Transverse colon (tissue), 4 donors: ENCODE measurements around the gene ZNF260. TPM values are rescaled to one million over a fixed set of nuclear protein-coding genes. Genes with fewer than 3 reads are reported as not detected.

Experiments
- DNase-seq: peaks from one replicate; pipeline ENCODE4 v3.0.0-alpha.2; 2019
- H3K27ac ChIP-seq, 4 donors: fragments of 200-600 bp; sonication (generic); 2 replicates each; pipeline ENCODE4 v1.5.1; 2016 to 2018; ENCODE audit warnings: inconsistent platforms in 4 of 4
- H3K27me3 ChIP-seq: fragments of 200-600 bp; sonication (generic); 2 replicates; pipeline ENCODE4 v1.5.1; 2017; ENCODE audit warnings: inconsistent platforms
- H3K36me3 ChIP-seq, 4 donors: fragments of 200-600 bp; sonication (generic); 2 replicates each; pipeline ENCODE4 v1.5.1; 2017 to 2019; ENCODE audit warnings: inconsistent platforms in 4 of 4
- H3K4me1 ChIP-seq, 4 donors: fragments of 200-600 bp; sonication (generic); 2 replicates each; pipeline ENCODE4 v1.5.1; 2017 to 2020; ENCODE audit warnings: inconsistent platforms in 4 of 4
- H3K4me3 ChIP-seq, 4 donors: fragments of 200-600 bp; sonication (generic); 1 replicate in 1 of 4; 2 replicates in 3 of 4; pipeline versions ENCODE4 v1.5.1 to v1.6.1; 2017 to 2019; ENCODE audit warnings: inconsistent platforms in 4 of 4
- H3K9me3 ChIP-seq, 2 donors: fragments of 200-600 bp; sonication (generic); 2 replicates each; pipeline ENCODE4 v1.5.1; 2017 to 2019; ENCODE audit warnings: inconsistent platforms in 2 of 2
- CTCF ChIP-seq, 5 experiments: fragments of 200-600 bp in 3 of 5; fragments of 450-650 bp in 2 of 5; sonication (generic) in 3 of 5; IDR thresholded peaks; 1 replicate in 2 of 5; 2 replicates in 3 of 5; pipeline ENCODE4 v1.5.1; 2016 to 2017; ENCODE audit warnings: antibody characterized with exemption in 5 of 5, inconsistent platforms in 3 of 5, mild to moderate bottlenecking in 2 of 5, moderate library complexity in 1 of 5
- EP300 ChIP-seq: sonication (generic); formaldehyde crosslinking; IDR thresholded peaks from one replicate; pipeline ENCODE4 v1.6.1; 2017; ENCODE audit warnings: antibody characterized with exemption, low read depth
- POLR2A ChIP-seq: fragments of 450-650 bp; IDR thresholded peaks from one replicate; pipeline ENCODE4 v1.6.1; 2016; ENCODE audit warnings: antibody characterized with exemption, mild to moderate bottlenecking, moderate library complexity
- POLR2AphosphoS5 ChIP-seq, 3 donors: sonication (generic); formaldehyde crosslinking; IDR thresholded peaks; one replicate each; pipeline ENCODE4 v1.6.1; 2016; ENCODE audit warnings: antibody characterized with exemption in 3 of 3
- WGBS, 2 donors: methylation state at CpG; one replicate each; pipeline ENCODE4 v1.1.5; 2018; ENCODE audit warnings: low coverage in 1 of 2; 5-methylcytosine and 5-hydroxymethylcytosine counted together
- in situ Hi-C, 4 donors: fragments of 200-750 bp; cut with MboI; loops; one replicate each; pipeline versions ENCODE4 v1.15.0 to v1.15.1; 2017; ENCODE audit warnings: low sequenced_read_pairs in 3 of 4, low pct_ligation_motif_present in 1 of 4, low pct_unique_long_range_greater_than_20kb in 1 of 4
- intact Hi-C: fragments of 100-400 bp; cut with DNase I; formaldehyde crosslinking; loops from one replicate; pipeline ENCODE4 v1.15.1; 2023; ENCODE audit warnings: low total_unique reads
- total RNA-seq, 4 donors: library from RNA; depleted of rRNA; stranded (reverse); fragments of >200 nt; gene quantifications; one replicate each; pipeline ENCODE4 v1.1.0, GENCODE V29; 2016

Gene ZNF260
- total RNA-seq, 4 donors from 2014 or later, result 2.6 to 11.1 (median 7.4) TPM

- peaks cover 0 to 51% (median 15%) of the 10 kb centered on the region in 4 donors for H3K36me3 ChIP-seq
- DNase-seq, result no peak
- H3K9me3 ChIP-seq, result peaks cover 39 to 47% of the 10 kb centered on the region in 2 donors
- 85 to 96% methylated on average over 5 of the region's 5 CpGs for WGBS, 2 donors
- H3K4me3 ChIP-seq, result no peak overlapping the region
- TF ChIP-seq EP300, result no peak
- TF ChIP-seq POLR2A, result no peak
- no peak for TF ChIP-seq POLR2AphosphoS5 (IDR thresholded peaks at IDR 0.05)
- no peak for TF ChIP-seq CTCF (IDR thresholded peaks at IDR 0.05)
- peaks cover 7 to 19% (median 11%) of the 10 kb centered on the region in 4 donors for H3K4me1 ChIP-seq
- intact Hi-C loops (no loop called here), in situ Hi-C loops (no loop called here)
- no peaks in the 10 kb centered on the region for H3K27me3 ChIP-seq
- H3K27ac ChIP-seq, result no peak overlapping the region
Observed at GRCh38 chr19:36526581-36526980, 1.5 kb downstream of the ZNF260 start.

- Histone ChIP-seq H3K9me3 (peaks cover 48 to 63% of the 10 kb centered on the region in 2 donors), H3K36me3 (peaks cover 0 to 70% (median 25%) of the 10 kb centered on the region in 4 donors), H3K4me1 (peaks cover 7 to 19% (median 11%) of the 10 kb centered on the region in 4 donors), H3K27ac (no peak overlapping the region), H3K4me3 (no peak overlapping the region), H3K27me3 (no peaks in the 10 kb centered on the region)
- DNase-seq, result no peak
- in situ Hi-C loops (no loop called here), intact Hi-C loops (no loop called here)
- TF ChIP-seq EP300, result no peak
- no peak for TF ChIP-seq POLR2A
- TF ChIP-seq CTCF (IDR thresholded peaks at IDR 0.05), result no peak
- no peak for TF ChIP-seq POLR2AphosphoS5 (IDR thresholded peaks at IDR 0.05)
- WGBS, 2 donors, result 96% methylated on average over 4 of the region's 4 CpGs
Observed at GRCh38 chr19:36524617-36525016, 3.5 kb downstream of the ZNF260 start.

GRCh38 chr19:36514012-36514612 lies 14.0 kb downstream of the ZNF260 start:
- intact Hi-C loops, result no loop called here
- no peak overlapping the region for H3K27ac ChIP-seq
- TF ChIP-seq POLR2AphosphoS5 (IDR thresholded peaks at IDR 0.05), result no peak
- no peak for TF ChIP-seq POLR2A
- no peak for TF ChIP-seq CTCF (IDR thresholded peaks at IDR 0.05)
- no peak for TF ChIP-seq EP300
- peaks cover 88 to 97% of the 10 kb centered on the region in 2 donors for H3K9me3 ChIP-seq
- H3K27me3 ChIP-seq, result no peaks in the 10 kb centered on the region
- H3K36me3 ChIP-seq, result peaks cover 5 to 64% (median 34%) of the 10 kb centered on the region in 4 donors
- no peak overlapping the region for H3K4me3 ChIP-seq
- 98 to 100% methylated on average over 1 to 2 of the region's 2 CpGs for WGBS, 2 donors
- H3K4me1 ChIP-seq, result no peaks in the 10 kb centered on the region
- in situ Hi-C loops, result no loop called here
- DNase-seq, result no peak

GRCh38 chr19:36508325-36508724 lies 19.7 kb downstream of the ZNF260 start:
- H3K4me1 ChIP-seq, result no peaks in the 10 kb centered on the region
- WGBS, 2 donors, result 82 to 94% methylated on average over 3 of the region's 3 CpGs
- no peak overlapping the region for H3K27ac ChIP-seq
- in situ Hi-C loops, result no loop called here
- no peak overlapping the region for H3K4me3 ChIP-seq
- no peak for DNase-seq
- no peaks in the 10 kb centered on the region for H3K27me3 ChIP-seq
- no peak for TF ChIP-seq CTCF (IDR thresholded peaks at IDR 0.05)
- TF ChIP-seq POLR2A, result no peak
- no peak for TF ChIP-seq EP300
- TF ChIP-seq POLR2AphosphoS5 (IDR thresholded peaks at IDR 0.05), result no peak
- H3K36me3 ChIP-seq, result peaks cover 0 to 7% (median under 1%) of the 10 kb centered on the region in 4 donors
- peaks cover 75 to 95% of the 10 kb centered on the region in 2 donors for H3K9me3 ChIP-seq
- intact Hi-C loops, result no loop called here
